GM20000 (cell line): ENCODE measurements around the gene SLC39A11.
"Not testable (repeated sequence)": the region's sequence is repeated elsewhere in the genome, so short reads cannot be mapped to it uniquely, and the experiment has no call there.

Source experiments
- DNase-seq: peaks from one replicate; pipeline ENCODE4 v3.0.0; 2012; ENCODE audit warnings: low spot score
- CTCF ChIP-seq: IDR thresholded peaks from 2 replicates; pipeline ENCODE4 v1.5.1; 2012; ENCODE audit warnings: mild to moderate bottlenecking, control low read depth; ENCODE audit errors: extremely low read depth, missing control alignments

The SLC39A11 gene

GRCh38 chr17:73005360-73005759, 87.1 kb downstream of the SLC39A11 start:
- TF ChIP-seq CTCF = no peak
- DNase-seq = no peak

GRCh38 chr17:73003487-73003886, 89.0 kb downstream of the SLC39A11 start:
- no peak for DNase-seq
- no peak for TF ChIP-seq CTCF

GRCh38 chr17:73000832-73001231, 91.7 kb downstream of the SLC39A11 start:
- no peak for DNase-seq
- TF ChIP-seq CTCF = no peak

- not testable (repeated sequence) for DNase-seq
Observed at GRCh38 chr17:72999474-72999873, 93.0 kb downstream of the SLC39A11 start.

GRCh38 chr17:72998343-72998742, 94.1 kb downstream of the SLC39A11 start:
- TF ChIP-seq CTCF = no peak

GRCh38 chr17:72997559-72997958, 94.9 kb downstream of the SLC39A11 start:
- TF ChIP-seq CTCF = no peak
- no peak for DNase-seq

More at GRCh38 chr17:72998343-72998742, 94.1 kb downstream of the SLC39A11 start:
- DNase-seq = no peak

GRCh38 chr17:72996791-72997190, 95.7 kb downstream of the SLC39A11 start:
- no peak for DNase-seq
- no peak for TF ChIP-seq CTCF

- DNase-seq = no peak
- TF ChIP-seq CTCF = no peak
Observed at GRCh38 chr17:72995008-72995656, 97.4 kb downstream of the SLC39A11 start.

GRCh38 chr17:72992783-72993467, 99.6 kb downstream of the SLC39A11 start:
- DNase-seq = not testable (repeated sequence)
